Motor neuron (in vitro differentiated cells): ENCODE data around the gene UBE3D. TPM values are rescaled to one million over a fixed set of nuclear protein-coding genes. Genes with fewer than 3 reads are reported as not detected.
"Not testable (repeated sequence)": the region's sequence is repeated elsewhere in the genome, so short reads cannot be mapped to it uniquely, and the experiment has no call there.

ENCODE experiments used
- ATAC-seq, 8 experiments: fragments of 200-7000 bp; cut with Tn5 transposase; replicated peaks in 6 of 8; 2 replicates each; pipeline ENCODE4 v1.8.0; 2021; ENCODE audit warnings: mild to moderate bottlenecking in 8 of 8, moderate library complexity in 8 of 8
- H3K27ac ChIP-seq, 2 donors: fragments of 250-450 bp; sonication (Bioruptor Pico); 2 replicates each; pipeline ENCODE4 v1.9.0; 2021; ENCODE audit warnings: antibody characterized with exemption in 2 of 2, mild to moderate bottlenecking in 2 of 2, moderate library complexity in 1 of 2
- H3K4me1 ChIP-seq, 2 donors: fragments of 250-450 bp; sonication (Bioruptor Pico); replicated peaks in 1 of 2; 2 replicates each; pipeline ENCODE4 v1.6.1; 2021; ENCODE audit warnings: antibody characterized with exemption in 2 of 2, mild to moderate bottlenecking in 2 of 2, moderate library complexity in 1 of 2
- H3K4me3 ChIP-seq, 5 donors: fragments of 250-450 bp; sonication (Bioruptor Pico); 2 replicates each; pipeline ENCODE4 v1.9.0; 2021; ENCODE audit warnings: antibody characterized with exemption in 5 of 5, mild to moderate bottlenecking in 5 of 5, moderate library complexity in 4 of 5
- WGBS, 10 experiments: fragments of 450-650 bp; shearing (Covaris generic); methylation state at CpG; one replicate each; pipeline ENCODE4 v1.0.0; 2022; 5-methylcytosine and 5-hydroxymethylcytosine counted together
- in situ Hi-C, 9 experiments: fragments of 400-800 bp; cut with MboI; loops; one replicate each; pipeline ENCODE4 v1.15.0; 2021; ENCODE audit warnings: low sequenced_read_pairs in 9 of 9, low pct_unique_long_range_greater_than_20kb in 2 of 9; ENCODE audit not compliant: unreplicated experiment in 9 of 9
- total RNA-seq, 8 experiments: library from RNA; unstranded; fragments of 300-600 nt; gene quantifications; 2 replicates each; pipeline versions ENCODE4 v1.2.3 to v1.2.4, GENCODE V29; 2022

The UBE3D gene
- total RNA-seq, 8 experiments from 2014 or later: 7.9 to 22.3 (median 11.0) TPM

DNA sequence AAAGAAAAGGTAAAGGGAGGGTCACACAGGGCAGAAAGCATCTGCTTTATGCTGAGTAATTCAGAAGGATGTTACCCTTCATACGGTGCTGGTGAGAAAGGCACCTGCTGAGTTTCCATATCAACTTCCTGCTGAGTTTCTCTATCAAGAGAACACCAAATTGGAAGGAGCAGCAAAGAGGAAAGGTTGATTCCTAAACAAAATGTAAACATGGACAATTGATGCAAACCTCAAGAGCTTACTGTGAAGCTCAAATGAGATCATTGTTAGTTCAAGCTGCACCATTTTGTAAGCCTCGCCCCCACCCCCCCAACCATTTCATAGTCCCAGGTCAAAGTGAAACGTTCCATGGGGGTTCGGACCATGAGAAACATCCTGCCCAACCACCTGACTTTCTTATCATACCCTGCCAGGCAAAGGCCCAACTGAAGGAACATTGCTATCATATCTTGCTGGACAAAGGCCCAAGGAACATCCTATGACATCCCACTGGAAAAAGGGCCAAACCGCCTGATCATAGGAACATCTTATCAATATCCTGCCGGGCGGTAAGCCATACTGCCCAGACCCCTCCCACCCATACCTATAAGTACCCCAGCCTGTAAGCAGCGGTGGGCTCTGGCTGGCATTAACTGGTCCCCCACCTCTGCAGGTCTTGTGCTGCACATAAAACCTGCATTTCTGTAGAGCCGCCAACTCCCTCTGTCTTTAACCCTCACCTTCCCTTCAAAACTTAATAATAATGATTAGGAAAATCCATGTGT lies 171.6 kb downstream of the UBE3D start:
- ATAC-seq: no peak

GRCh38 chr6:82891503-82891902 lies 174.1 kb downstream of the UBE3D start:
- 100% methylated on average over 1 to 3 of the region's 3 CpGs; no CpG with 5 or more reads in 5 of the 10 experiments for whole genome bisulfite sequencing, 10 experiments
- in situ Hi-C loops, ATAC-seq, H3K27ac ChIP-seq, H3K4me3 ChIP-seq: not testable (repeated sequence)
- peaks cover 0 to 12% of the 10 kb centered on the region in 2 donors for H3K4me1 ChIP-seq

More for the DNA sequence above, 171.6 kb downstream of the UBE3D start:
- Histone ChIP-seq H3K4me1 (peaks cover 0 to 4% of the 10 kb centered on the region in 2 donors), H3K4me3 (no peak overlapping the region), H3K27ac (no peak overlapping the region)
- WGBS, 10 experiments: 63 to 100% (median 82%) methylated on average over 1 to 6 of the region's 9 CpGs; no CpG with 5 or more reads in 2 of the 10 experiments
- in situ Hi-C loops: no loop called here

DNA sequence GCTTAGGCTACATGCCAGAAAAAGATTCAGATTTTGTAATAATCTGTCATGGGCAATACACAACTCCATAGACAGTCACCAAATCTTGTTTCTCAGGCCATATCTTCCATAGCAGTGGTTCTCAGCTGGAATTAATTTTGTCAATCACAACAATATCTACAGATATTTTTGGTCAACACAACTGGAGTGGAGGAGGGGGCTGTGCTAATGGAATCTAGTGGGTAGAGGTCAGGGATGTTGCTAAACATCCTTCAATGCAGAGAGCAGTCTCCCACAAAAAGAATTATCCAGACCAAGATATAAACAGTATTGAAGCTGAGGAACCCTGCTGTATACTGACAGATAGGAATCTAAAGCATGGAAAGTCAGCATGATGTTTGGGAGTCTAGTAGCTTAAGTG lies 174.6 kb downstream of the UBE3D start:
- H3K4me3 ChIP-seq: no peak overlapping the region
- in situ Hi-C loops: no loop called here
- no peak for ATAC-seq

GRCh38 chr6:82890240-82890639 lies 175.4 kb downstream of the UBE3D start:
- ATAC-seq: no peak
- 60 to 100% (median 100%) methylated on average over 1 of the region's 1 CpG; no CpG with 5 or more reads in 6 of the 10 experiments for WGBS, 10 experiments
- in situ Hi-C loops: no loop called here
- H3K4me3 ChIP-seq: no peak overlapping the region
- peaks cover 0 to 12% of the 10 kb centered on the region in 2 donors for H3K4me1 ChIP-seq
- no peak overlapping the region for H3K27ac ChIP-seq

More for the DNA sequence above, 174.6 kb downstream of the UBE3D start:
- H3K4me1 ChIP-seq: peaks cover 0 to 12% of the 10 kb centered on the region in 2 donors
- H3K27ac ChIP-seq: no peak overlapping the region

- in situ Hi-C loops: no loop called here
- Histone ChIP-seq H3K4me3 (no peak overlapping the region), H3K27ac (no peak overlapping the region), H3K4me1 (peaks cover 0 to 19% of the 10 kb centered on the region in 2 donors)
- ATAC-seq: peak in 5 of 8 experiments; percentile 53 to 80 (median 72)
- 40 to 100% (median 85%) methylated on average over 1 to 5 of the region's 5 CpGs for WGBS, 10 experiments
These were observed 176.5 kb downstream of the UBE3D start for GRCh38 chr6:82889143-82889542.

GRCh38 chr6:82882363-82883023 lies 183.1 kb downstream of the UBE3D start:
- 24 to 100% (median 56%) methylated on average over 1 to 2 of the region's 2 CpGs; no CpG with 5 or more reads in 2 of the 10 experiments for WGBS, 10 experiments
- peaks cover 32 to 44% of the 10 kb centered on the region in 2 donors for H3K4me1 ChIP-seq
- H3K4me3 ChIP-seq: no peak overlapping the region
- in situ Hi-C loops: no loop called here
- ATAC-seq: peak in 7 of 8 experiments; percentile 70 to 92 (median 89)
- H3K27ac ChIP-seq: peak overlapping the region; percentile 18 to 47

DNA sequence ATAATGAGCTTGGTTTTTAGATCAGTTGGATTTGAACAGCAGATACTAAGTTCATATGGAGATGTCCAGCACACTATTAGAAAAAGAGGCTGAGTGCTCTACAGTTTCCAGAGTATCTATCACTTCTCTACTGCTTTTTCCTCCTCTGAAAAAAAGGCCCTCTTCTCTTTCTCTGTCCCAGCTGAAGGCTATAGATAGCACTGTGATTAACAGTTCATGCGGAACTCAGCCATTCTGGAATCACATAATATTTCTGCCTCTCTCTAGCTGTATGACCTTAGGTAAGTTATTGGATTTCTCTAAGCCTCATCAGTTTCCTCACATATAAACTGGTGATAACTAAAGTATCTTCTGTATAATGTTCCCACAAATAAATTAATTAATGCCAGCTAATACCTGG lies 184.1 kb downstream of the UBE3D start:
- ATAC-seq: peak in 4 of 8 experiments; percentile 16 to 54 (median 48)
- 57 to 83% (median 67%) methylated on average over 1 of the region's 1 CpG; no CpG with 5 or more reads in 5 of the 10 experiments for WGBS, 10 experiments
- no peak overlapping the region for H3K4me3 ChIP-seq
- in situ Hi-C loops: no loop called here
- H3K27ac ChIP-seq: peak overlapping the region in 1 of 2 donors; percentile 18
- peaks cover 32 to 44% of the 10 kb centered on the region in 2 donors for H3K4me1 ChIP-seq

DNA sequence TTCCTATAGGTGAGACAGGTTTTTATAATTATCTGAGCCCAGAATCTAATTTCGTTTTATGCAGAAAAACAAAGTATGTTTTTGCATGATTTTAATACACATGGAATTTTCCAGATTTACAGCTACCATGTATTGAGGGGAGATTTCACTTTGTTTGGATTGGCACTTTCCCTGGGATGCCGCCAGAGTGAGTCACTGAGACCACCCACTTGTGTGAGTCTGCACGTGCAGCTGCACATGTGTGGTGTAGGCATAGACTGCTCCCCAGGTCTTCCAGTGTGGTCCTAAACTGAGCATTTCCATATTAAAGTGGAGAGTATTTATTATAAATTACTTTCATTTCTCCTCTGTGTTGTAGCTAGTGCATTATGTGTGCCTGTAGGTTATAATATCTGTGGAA lies 186.8 kb downstream of the UBE3D start:
- in situ Hi-C loops: no loop called here
- Histone ChIP-seq H3K27ac (no peak overlapping the region), H3K4me3 (no peak overlapping the region), H3K4me1 (peaks cover 31 to 34% of the 10 kb centered on the region in 2 donors)
- WGBS, 10 experiments: 20 to 90% (median 85%) methylated on average over 1 to 3 of the region's 3 CpGs; no CpG with 5 or more reads in 2 of the 10 experiments
- ATAC-seq: no peak

DNA sequence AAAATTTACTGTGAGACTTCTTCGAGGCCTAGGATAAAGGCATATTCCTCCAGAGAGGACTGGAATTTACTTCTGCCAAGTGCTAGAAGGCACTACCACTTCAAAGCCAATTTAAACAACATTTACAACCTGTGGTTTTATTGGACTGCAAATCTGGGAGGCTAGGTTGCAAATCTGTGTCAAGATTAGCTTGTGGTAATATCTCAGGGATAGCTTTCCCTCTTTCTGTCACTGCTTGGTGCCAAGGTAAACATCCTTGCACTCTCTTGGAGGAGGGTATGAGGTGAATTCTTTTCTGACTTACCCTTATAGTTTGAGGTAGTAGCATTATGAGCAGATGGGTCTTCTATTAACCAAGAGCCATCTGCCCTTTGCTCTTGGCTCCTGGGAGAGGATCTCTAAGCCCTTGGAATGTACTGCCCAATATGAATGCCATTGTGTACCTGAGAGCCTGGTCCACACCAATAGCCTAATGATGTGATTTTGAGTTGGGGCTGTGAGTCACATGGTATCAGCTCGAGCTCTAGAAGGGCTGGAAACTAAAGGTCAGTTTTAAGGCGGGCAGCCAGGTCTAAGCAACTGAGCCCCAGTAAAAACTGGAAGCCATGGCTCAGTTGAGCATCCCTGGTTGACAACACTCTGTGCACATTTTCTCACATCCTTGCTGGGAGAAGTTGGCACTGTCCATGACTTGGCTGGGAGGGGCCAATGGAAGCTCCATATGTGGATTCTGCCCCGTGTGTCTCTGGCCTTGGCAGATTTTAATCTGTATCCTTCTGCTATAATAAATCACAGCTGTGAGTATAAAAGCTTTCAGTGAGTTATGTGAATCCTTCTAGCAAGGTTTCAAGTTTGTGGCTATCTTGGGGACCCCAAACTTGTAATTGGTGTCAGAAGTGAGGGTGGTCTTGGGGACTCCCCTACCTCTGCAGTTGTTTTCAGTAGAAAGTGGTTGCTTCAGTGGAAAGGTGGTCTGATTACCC lies 188.1 kb downstream of the UBE3D start:
- Histone ChIP-seq H3K27ac (no peak overlapping the region), H3K4me3 (no peak overlapping the region), H3K4me1 (peaks cover 20 to 21% of the 10 kb centered on the region in 2 donors)
- 25 to 94% (median 80%) methylated on average over 1 to 3 of the region's 4 CpGs; no CpG with 5 or more reads in 2 of the 10 experiments for WGBS, 10 experiments
- in situ Hi-C loops: no loop called here
- ATAC-seq: peak in 1 of 8 experiments; percentile 16

GRCh38 chr6:82875573-82876185 lies 190.0 kb downstream of the UBE3D start:
- H3K4me1 ChIP-seq: peaks cover 1 to 2% of the 10 kb centered on the region in 2 donors
- in situ Hi-C loops: no loop called here
- ATAC-seq: peak in 6 of 8 experiments; percentile 35 to 85 (median 44)
- H3K4me3 ChIP-seq: no peak overlapping the region
- H3K27ac ChIP-seq: no peak overlapping the region
- WGBS, 10 experiments: 17 to 100% (median 84%) methylated on average over 1 to 4 of the region's 4 CpGs

DNA sequence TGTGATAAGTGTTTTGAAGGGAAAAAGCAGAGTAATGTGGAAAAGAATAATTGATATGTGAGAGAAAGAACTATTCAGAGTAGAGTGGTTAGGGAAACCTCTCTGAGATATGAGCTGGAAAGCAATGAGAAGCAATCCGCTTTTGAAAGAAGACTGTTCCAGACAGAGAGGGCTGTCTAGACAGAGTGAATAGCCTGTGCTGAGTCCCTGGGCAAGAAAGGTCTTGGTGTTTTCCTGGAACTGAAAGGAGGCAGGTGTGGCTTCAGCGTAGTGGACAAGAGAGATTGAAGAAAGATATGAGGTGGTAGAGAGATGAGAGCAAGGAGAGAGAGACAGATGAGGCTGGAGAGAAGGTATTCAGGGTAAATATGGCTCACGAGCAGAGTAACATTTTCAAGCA lies 190.8 kb downstream of the UBE3D start:
- no peak for ATAC-seq
- Histone ChIP-seq H3K4me1 (no peaks in the 10 kb centered on the region), H3K27ac (no peak overlapping the region), H3K4me3 (no peak overlapping the region)
- in situ Hi-C loops: no loop called here
- 54 to 97% (median 85%) methylated on average over 1 to 3 of the region's 3 CpGs; no CpG with 5 or more reads in 1 of the 10 experiments for WGBS, 10 experiments

GRCh38 chr6:82872185-82872584 lies 193.5 kb downstream of the UBE3D start:
- ATAC-seq: no peak
- WGBS, 10 experiments: 100% methylated on average over 1 of the region's 1 CpG; no CpG with 5 or more reads in 7 of the 10 experiments
- Histone ChIP-seq H3K4me3 (no peak overlapping the region), H3K4me1 (no peaks in the 10 kb centered on the region), H3K27ac (no peak overlapping the region)
- in situ Hi-C loops: no loop called here
